Cardiac muscle cell (in vitro differentiated cells and primary cell): Measurements from ENCODE around the gene PSAP. TPM values are rescaled to one million over a fixed set of nuclear protein-coding genes. Genes with fewer than 3 reads are reported as not detected.

Source experiments
- DNase-seq, 2 donors: peaks; one replicate each; pipeline versions ENCODE4 v3.0.0 to v3.0.0-alpha.2; 2010 to 2017; ENCODE audit warnings: low read depth in 1 of 2, low spot score in 1 of 2
- H3K27ac ChIP-seq: fragments of 200-600 bp; sonication (generic); 2 replicates; pipeline ENCODE4 v1.5.1; 2016
- H3K27me3 ChIP-seq: fragments of 200-600 bp; sonication (generic); 2 replicates; pipeline ENCODE4 v1.6.0; 2016; ENCODE audit warnings: control low read depth
- H3K36me3 ChIP-seq: fragments of 200-600 bp; sonication (generic); 2 replicates; pipeline ENCODE4 v1.5.1; 2016; ENCODE audit warnings: control low read depth
- H3K4me1 ChIP-seq: fragments of 200-600 bp; sonication (generic); 2 replicates; pipeline ENCODE4 v1.8.1; 2017; ENCODE audit warnings: low read depth, mild to moderate bottlenecking, mixed run types
- H3K4me3 ChIP-seq: fragments of 200-600 bp; sonication (generic); 2 replicates; pipeline ENCODE4 v1.5.1; 2016; ENCODE audit warnings: mild to moderate bottlenecking
- H3K9me3 ChIP-seq: fragments of 200-600 bp; sonication (generic); 2 replicates; pipeline ENCODE4 v1.5.1; 2017; ENCODE audit warnings: low read depth, mild to moderate bottlenecking, control low read depth
- polyA plus RNA-seq: library from polyadenylated mRNA; unstranded; fragments of >200 nt; fragmentation: Nextera tagmentation; extraction: Ambion mirVana; gene quantifications from 2 replicates; pipeline ENCODE4 v1.2.1, GENCODE V29; 2016
- total RNA-seq: library from RNA; depleted of rRNA; stranded (reverse); fragments of >200 nt; gene quantifications from 2 replicates; pipeline ENCODE4 v1.2.3, GENCODE V29; 2016
- TF ChIP-seq, protein P1 (sequence below): IDR thresholded peaks from 2 replicates; pipeline ENCODE4 v1.5.1; 2012; ENCODE audit warnings: low read depth, mild to moderate bottlenecking, low read length

Gene PSAP
- total and polyA plus RNA-seq, 2 experiments from 2014 or later: 624 to 844 TPM

- Histone ChIP-seq H3K36me3 (no peaks in the 10 kb centered on the region), H3K27ac (peak overlapping the region; percentile 48), H3K4me3 (no peak overlapping the region), H3K27me3 (no peaks in the 10 kb centered on the region), H3K9me3 (no peaks in the 10 kb centered on the region), H3K4me1 (peaks cover 23% of the 10 kb centered on the region)
- TF ChIP-seq, protein P1, sequence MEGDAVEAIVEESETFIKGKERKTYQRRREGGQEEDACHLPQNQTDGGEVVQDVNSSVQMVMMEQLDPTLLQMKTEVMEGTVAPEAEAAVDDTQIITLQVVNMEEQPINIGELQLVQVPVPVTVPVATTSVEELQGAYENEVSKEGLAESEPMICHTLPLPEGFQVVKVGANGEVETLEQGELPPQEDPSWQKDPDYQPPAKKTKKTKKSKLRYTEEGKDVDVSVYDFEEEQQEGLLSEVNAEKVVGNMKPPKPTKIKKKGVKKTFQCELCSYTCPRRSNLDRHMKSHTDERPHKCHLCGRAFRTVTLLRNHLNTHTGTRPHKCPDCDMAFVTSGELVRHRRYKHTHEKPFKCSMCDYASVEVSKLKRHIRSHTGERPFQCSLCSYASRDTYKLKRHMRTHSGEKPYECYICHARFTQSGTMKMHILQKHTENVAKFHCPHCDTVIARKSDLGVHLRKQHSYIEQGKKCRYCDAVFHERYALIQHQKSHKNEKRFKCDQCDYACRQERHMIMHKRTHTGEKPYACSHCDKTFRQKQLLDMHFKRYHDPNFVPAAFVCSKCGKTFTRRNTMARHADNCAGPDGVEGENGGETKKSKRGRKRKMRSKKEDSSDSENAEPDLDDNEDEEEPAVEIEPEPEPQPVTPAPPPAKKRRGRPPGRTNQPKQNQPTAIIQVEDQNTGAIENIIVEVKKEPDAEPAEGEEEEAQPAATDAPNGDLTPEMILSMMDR: no peak
- DNase-seq: no peak
Measured at GRCh38 chr10:71848325-71849275, 2.5 kb downstream of the PSAP start.

- H3K9me3 ChIP-seq: no peaks in the 10 kb centered on the region
- TF ChIP-seq, protein P1: no peak
- H3K4me3 ChIP-seq: no peak overlapping the region
- H3K27ac ChIP-seq: no peak overlapping the region
- peaks cover 35% of the 10 kb centered on the region for H3K4me1 ChIP-seq
- no peaks in the 10 kb centered on the region for H3K27me3 ChIP-seq
- no peaks in the 10 kb centered on the region for H3K36me3 ChIP-seq
- DNase-seq: no peak
Measured at GRCh38 chr10:71847418-71847817, 3.6 kb downstream of the PSAP start.

DNA sequence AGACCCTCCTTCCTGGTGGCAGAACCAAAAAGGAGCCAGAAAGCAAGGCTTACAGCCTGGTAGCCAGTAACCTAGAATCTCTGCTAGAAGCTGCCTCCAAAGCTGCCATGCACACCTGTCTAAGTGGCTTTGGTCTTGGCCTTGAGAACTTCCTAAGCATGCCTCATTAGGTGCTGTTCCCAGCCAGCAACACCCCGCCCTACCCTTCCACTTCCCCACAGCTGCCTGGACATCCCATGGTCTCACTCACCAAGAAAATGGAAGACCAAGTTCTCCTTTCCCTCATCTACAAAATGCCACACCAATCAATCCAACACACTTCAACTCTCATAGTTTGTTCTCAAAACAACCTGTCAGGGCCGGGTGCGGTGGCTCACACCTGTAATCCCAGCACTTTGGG lies 4.2 kb downstream of the PSAP start:
- Histone ChIP-seq H3K27me3 (no peaks in the 10 kb centered on the region), H3K36me3 (no peaks in the 10 kb centered on the region), H3K9me3 (no peaks in the 10 kb centered on the region), H3K4me3 (no peak overlapping the region), H3K4me1 (peaks cover 35% of the 10 kb centered on the region), H3K27ac (no peak overlapping the region)
- TF ChIP-seq, protein P1: no peak
- no peak for DNase-seq

- no peaks in the 10 kb centered on the region for H3K27me3 ChIP-seq
- peak in 1 of 2 donors; percentile 47 for DNase-seq
- H3K4me3 ChIP-seq: no peak overlapping the region
- no peaks in the 10 kb centered on the region for H3K36me3 ChIP-seq
- TF ChIP-seq, protein P1: no peak
- H3K27ac ChIP-seq: peak overlapping the region; percentile 22
- H3K4me1 ChIP-seq: peaks cover 42% of the 10 kb centered on the region
- H3K9me3 ChIP-seq: no peaks in the 10 kb centered on the region
Measured at GRCh38 chr10:71845410-71846405, 5.3 kb downstream of the PSAP start.

DNA sequence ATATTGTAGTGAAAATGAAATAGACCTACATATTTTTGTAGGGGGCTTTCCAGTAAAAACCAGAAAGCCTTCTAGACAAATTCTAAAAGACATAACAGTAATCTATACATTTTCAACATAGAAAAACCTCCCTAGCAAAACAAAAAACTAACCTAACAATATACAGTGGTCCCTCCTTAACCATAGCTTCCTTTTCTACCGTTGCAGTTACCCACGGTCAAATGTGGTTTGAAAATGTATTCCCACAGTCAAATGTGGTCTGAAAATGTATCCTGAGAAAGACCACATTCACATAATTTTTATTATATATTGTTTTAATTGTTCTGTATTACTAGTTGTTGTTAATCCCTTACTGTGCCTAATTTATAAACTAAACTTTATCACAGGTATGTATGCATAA lies 6.4 kb downstream of the PSAP start:
- TF ChIP-seq, protein P1: no peak
- peaks cover 46% of the 10 kb centered on the region for H3K4me1 ChIP-seq
- no peaks in the 10 kb centered on the region for H3K36me3 ChIP-seq
- H3K9me3 ChIP-seq: no peaks in the 10 kb centered on the region
- H3K27me3 ChIP-seq: no peaks in the 10 kb centered on the region
- H3K4me3 ChIP-seq: no peak overlapping the region
- DNase-seq: no peak
- no peak overlapping the region for H3K27ac ChIP-seq
